Astrocyte (in vitro differentiated cells and primary cell): Measurements from ENCODE around the gene CDH5. TPM values are rescaled to one million over a fixed set of nuclear protein-coding genes. Genes with fewer than 3 reads are reported as not detected.

Experiments used
- DNase-seq: peaks from one replicate; pipeline ENCODE4 v3.0.0-alpha.2; 2010; ENCODE audit warnings: low read depth
- FAIRE-seq: peaks from 2 replicates; lab custom pipeline; 2011; peaks lifted over from hg19 to GRCh38; lab: Jason Lieb, UNC
- H2AFZ ChIP-seq: 2 replicates; pipeline ENCODE4 v1.6.0; 2012; ENCODE audit warnings: low read depth, low read length, inconsistent platforms
- H3K27ac ChIP-seq: 2 replicates; pipeline ENCODE4 v1.5.1; 2011; ENCODE audit warnings: low read depth, low read length, inconsistent platforms
- H3K27me3 ChIP-seq: 2 replicates; pipeline ENCODE4 v1.6.0; 2011; ENCODE audit warnings: low read length, inconsistent platforms; ENCODE audit not compliant: insufficient read depth
- H3K36me3 ChIP-seq: 2 replicates; pipeline ENCODE4 v1.5.1; 2011; ENCODE audit warnings: low read length, inconsistent platforms; ENCODE audit not compliant: insufficient read depth
- H3K4me1 ChIP-seq: 2 replicates; pipeline ENCODE4 v1.5.1; 2011; ENCODE audit warnings: low read length, inconsistent platforms; ENCODE audit not compliant: insufficient read depth
- H3K4me2 ChIP-seq: 2 replicates; pipeline ENCODE4 v1.6.0; 2012; ENCODE audit warnings: low read length, inconsistent platforms
- H3K4me3 ChIP-seq: 2 replicates; pipeline ENCODE4 v1.5.1; 2011; ENCODE audit warnings: low read depth, mild to moderate bottlenecking, low read length, inconsistent platforms; ENCODE audit not compliant: insufficient read depth
- H3K79me2 ChIP-seq: 2 replicates; pipeline ENCODE4 v1.6.0; 2012; ENCODE audit warnings: mild to moderate bottlenecking, low read length, inconsistent platforms; ENCODE audit not compliant: insufficient read depth
- H3K9ac ChIP-seq: 2 replicates; pipeline ENCODE4 v1.6.0; 2012; ENCODE audit warnings: mild to moderate bottlenecking, low read length, inconsistent platforms
- H3K9me3 ChIP-seq: 2 replicates; pipeline ENCODE4 v1.5.1; 2012; ENCODE audit warnings: low read depth, mild to moderate bottlenecking, low read length, inconsistent platforms; ENCODE audit not compliant: insufficient read depth
- H4K20me1 ChIP-seq: 2 replicates; pipeline ENCODE4 v1.6.0; 2012; ENCODE audit warnings: low read length, inconsistent platforms; ENCODE audit not compliant: insufficient read depth
- H3K27ac Mint-ChIP-seq: one replicate; pipeline ENCODE4 v1.8.0; 2021; ENCODE audit warnings: mild to moderate bottlenecking, mixed read lengths; ENCODE audit not compliant: unreplicated experiment
- H3K27me3 Mint-ChIP-seq: one replicate; pipeline ENCODE4 v1.8.0; 2021; ENCODE audit warnings: low read depth, mixed read lengths; ENCODE audit not compliant: unreplicated experiment
- H3K36me3 Mint-ChIP-seq: one replicate; pipeline ENCODE4 v1.8.0; 2021; ENCODE audit warnings: low read depth, mixed read lengths; ENCODE audit not compliant: unreplicated experiment
- H3K4me1 Mint-ChIP-seq: one replicate; pipeline ENCODE4 v1.8.0; 2021; ENCODE audit warnings: low read depth, mixed read lengths; ENCODE audit not compliant: unreplicated experiment
- H3K4me3 Mint-ChIP-seq: one replicate; pipeline ENCODE4 v1.8.0; 2021; ENCODE audit warnings: mild to moderate bottlenecking, moderate library complexity, mixed read lengths; ENCODE audit not compliant: unreplicated experiment
- H3K9me3 Mint-ChIP-seq: one replicate; pipeline ENCODE4 v1.8.0; 2021; ENCODE audit warnings: mild to moderate bottlenecking, mixed read lengths; ENCODE audit not compliant: unreplicated experiment
- CTCF ChIP-seq: IDR thresholded peaks from 2 replicates; pipeline ENCODE4 v1.5.1; 2011; ENCODE audit warnings: low read depth, mild to moderate bottlenecking, inconsistent platforms, low read length, moderate library complexity; ENCODE audit not compliant: insufficient read depth
- EZH2 ChIP-seq: IDR thresholded peaks from 2 replicates; pipeline ENCODE4 v1.6.1; 2012; ENCODE audit warnings: mild to moderate bottlenecking, low read length, inconsistent platforms; ENCODE audit not compliant: insufficient read depth
- total RNA-seq: library from RNA; stranded (reverse); gene quantifications from 2 replicates; pipeline ENCODE4 v1.2.1, GENCODE V29; 2021

The CDH5 gene
- total RNA-seq, 1 donor from 2014 or later, result 0.30 TPM

GRCh38 chr16:66435896-66436295 is 69.4 kb downstream of the CDH5 start:
- H3K27ac Mint-ChIP-seq, result no peak overlapping the region
- no peak for FAIRE-seq

GRCh38 chr16:66437391-66437945 is 71.0 kb downstream of the CDH5 start:
- peaks cover under 1% of the 10 kb centered on the region for H3K27me3 ChIP-seq
- no peak overlapping the region for H3K27ac Mint-ChIP-seq
- no peak for FAIRE-seq

More at GRCh38 chr16:66435896-66436295, 69.4 kb downstream of the CDH5 start:
- H3K9ac ChIP-seq, result no peak overlapping the region
- peaks cover 12% of the 10 kb centered on the region for H3K4me1 ChIP-seq
- TF ChIP-seq EZH2, result no peak
- TF ChIP-seq CTCF, result no peak
- peaks cover 3% of the 10 kb centered on the region for H3K9me3 Mint-ChIP-seq
- no peak overlapping the region for H3K27ac ChIP-seq
- no peak overlapping the region for H3K4me2 ChIP-seq
- H3K4me1 Mint-ChIP-seq, result peaks cover 10% of the 10 kb centered on the region
- no peaks in the 10 kb centered on the region for H4K20me1 ChIP-seq
- H3K36me3 ChIP-seq, result no peaks in the 10 kb centered on the region
- DNase-seq, result no peak
- H3K9me3 ChIP-seq, result no peaks in the 10 kb centered on the region
- H3K27me3 Mint-ChIP-seq, result peaks cover 50% of the 10 kb centered on the region
- H3K79me2 ChIP-seq, result no peaks in the 10 kb centered on the region
- H3K4me3 Mint-ChIP-seq, result no peak overlapping the region
- H3K27me3 ChIP-seq, result peaks cover 4% of the 10 kb centered on the region
- no peaks in the 10 kb centered on the region for H3K36me3 Mint-ChIP-seq
- H2AFZ ChIP-seq, result no peak overlapping the region
- no peak overlapping the region for H3K4me3 ChIP-seq

More at GRCh38 chr16:66437391-66437945, 71.0 kb downstream of the CDH5 start:
- TF ChIP-seq CTCF, result no peak
- TF ChIP-seq EZH2, result no peak
- Histone ChIP-seq H2AFZ (no peak overlapping the region), H3K36me3 (no peaks in the 10 kb centered on the region), H3K27ac (no peak overlapping the region), H3K4me2 (no peak overlapping the region), H3K9ac (no peak overlapping the region), H3K9me3 (no peaks in the 10 kb centered on the region), H3K4me3 (no peak overlapping the region), H3K4me1 (peaks cover 16% of the 10 kb centered on the region), H3K79me2 (no peaks in the 10 kb centered on the region), H4K20me1 (no peaks in the 10 kb centered on the region)
- no peak overlapping the region for H3K4me3 Mint-ChIP-seq
- no peaks in the 10 kb centered on the region for H3K36me3 Mint-ChIP-seq
- peaks cover 10% of the 10 kb centered on the region for H3K4me1 Mint-ChIP-seq
- DNase-seq, result no peak
- H3K27me3 Mint-ChIP-seq, result peaks cover 55% of the 10 kb centered on the region
- peaks cover 3% of the 10 kb centered on the region for H3K9me3 Mint-ChIP-seq
